ENCODE data around the gene BLMH. TPM values are rescaled to one million over a fixed set of nuclear protein-coding genes. Genes with fewer than 3 reads are reported as not detected.

The BLMH gene
- total RNA-seq, 4 donors from 2014 or later = 18.1 to 35.7 (median 28.1) TPM

GRCh38 chr17:30243568-30243967 lies 48.2 kb downstream of the BLMH start:
- Histone ChIP-seq H3K4me3 (no peak overlapping the region), H3K9me3 (no peaks in the 10 kb centered on the region), H3K4me1 (peaks cover 0 to 2% (median 0%) of the 10 kb centered on the region in 4 donors), H3K27ac (no peak overlapping the region), H3K27me3 (peaks cover 0 to 21% of the 10 kb centered on the region in 2 donors), H3K36me3 (peaks cover 0 to 29% (median 0%) of the 10 kb centered on the region in 3 donors)
- DNase-seq (ENCODE audit: low spot score in 2 of 2) = no peak
- TF ChIP-seq EP300 (IDR thresholded peaks at IDR 0.05) (no peak), CTCF (IDR thresholded peaks at IDR 0.05) (no peak), POLR2A (IDR thresholded peaks at IDR 0.05) (no peak)
- 87 to 91% methylated on average over 8 of the region's 8 CpGs for WGBS, 2 donors

GRCh38 chr17:30243002-30243401 lies 48.7 kb downstream of the BLMH start:
- Histone ChIP-seq H3K27ac (no peak overlapping the region), H3K36me3 (peaks cover 0 to 23% (median 0%) of the 10 kb centered on the region in 3 donors), H3K4me3 (no peak overlapping the region), H3K27me3 (peaks cover 0 to 26% of the 10 kb centered on the region in 2 donors), H3K9me3 (no peaks in the 10 kb centered on the region), H3K4me1 (peaks cover 0 to 8% (median 0%) of the 10 kb centered on the region in 4 donors)
- no peak for DNase-seq (ENCODE audit: low spot score in 2 of 2)
- TF ChIP-seq CTCF (IDR thresholded peaks at IDR 0.05) (no peak), EP300 (IDR thresholded peaks at IDR 0.05) (no peak), POLR2A (IDR thresholded peaks at IDR 0.05) (no peak)
- WGBS, 2 donors = 90 to 96% methylated on average over 4 of the region's 4 CpGs

- H3K4me3 ChIP-seq = no peak overlapping the region
- TF ChIP-seq POLR2A (IDR thresholded peaks at IDR 0.05) (no peak), CTCF (IDR thresholded peaks at IDR 0.05) (no peak), EP300 (IDR thresholded peaks at IDR 0.05) (no peak)
- no peak for DNase-seq (ENCODE audit: low spot score in 2 of 2)
- H3K9me3 ChIP-seq = no peaks in the 10 kb centered on the region
- H3K27me3 ChIP-seq = peaks cover 0 to 45% of the 10 kb centered on the region in 2 donors
- peaks cover 0 to 5% (median 0%) of the 10 kb centered on the region in 3 donors for H3K36me3 ChIP-seq
- H3K4me1 ChIP-seq = peaks cover 0 to 26% (median 15%) of the 10 kb centered on the region in 4 donors
- WGBS, 2 donors = 74 to 76% methylated on average over 6 of the region's 6 CpGs
- no peak overlapping the region for H3K27ac ChIP-seq
Measured at GRCh38 chr17:30241051-30241450, 50.7 kb downstream of the BLMH start.

DNA sequence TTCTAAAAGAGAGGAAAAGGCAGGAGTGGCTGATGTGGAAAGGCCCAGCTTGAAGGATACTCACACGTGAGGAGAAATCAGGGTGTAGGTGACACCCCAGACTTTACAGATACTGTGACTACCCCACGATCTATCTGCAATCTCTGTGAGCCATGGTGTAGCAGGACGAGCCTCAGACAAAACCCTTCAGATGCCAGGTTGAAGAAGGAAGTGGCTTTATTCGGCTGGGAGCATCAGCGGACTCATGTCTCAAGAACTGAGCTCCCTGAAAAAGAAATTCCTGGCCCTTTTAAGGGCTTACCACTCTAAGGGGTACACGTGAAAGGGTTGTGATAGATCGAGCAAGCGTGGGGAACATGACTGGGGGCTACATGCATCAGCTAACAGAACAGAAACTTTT lies 51.6 kb downstream of the BLMH start:
- peaks cover 0 to 52% of the 10 kb centered on the region in 2 donors for H3K27me3 ChIP-seq
- no peak overlapping the region for H3K4me3 ChIP-seq
- 84 to 90% methylated on average over 8 of the region's 8 CpGs for WGBS, 2 donors
- no peak for DNase-seq (ENCODE audit: low spot score in 2 of 2)
- H3K4me1 ChIP-seq = peaks cover 0 to 35% (median 24%) of the 10 kb centered on the region in 4 donors
- no peak overlapping the region for H3K27ac ChIP-seq
- H3K9me3 ChIP-seq = no peaks in the 10 kb centered on the region
- no peak for TF ChIP-seq CTCF (IDR thresholded peaks at IDR 0.05)
- no peak for TF ChIP-seq POLR2A (IDR thresholded peaks at IDR 0.05)
- TF ChIP-seq EP300 (IDR thresholded peaks at IDR 0.05) = no peak
- peaks cover 0 to 5% (median 0%) of the 10 kb centered on the region in 3 donors for H3K36me3 ChIP-seq

- no peaks in the 10 kb centered on the region for H3K9me3 ChIP-seq
- H3K4me1 ChIP-seq = peaks cover 0 to 41% (median 28%) of the 10 kb centered on the region in 4 donors
- no peak for TF ChIP-seq CTCF (IDR thresholded peaks at IDR 0.05)
- TF ChIP-seq POLR2A (IDR thresholded peaks at IDR 0.05) = no peak
- no peak for TF ChIP-seq EP300 (IDR thresholded peaks at IDR 0.05)
- DNase-seq (ENCODE audit: low spot score in 2 of 2) = no peak
- no peak overlapping the region for H3K4me3 ChIP-seq
- WGBS, 2 donors = 77 to 82% methylated on average over 5 of the region's 5 CpGs
- H3K36me3 ChIP-seq = peaks cover 0 to 5% (median 0%) of the 10 kb centered on the region in 3 donors
- H3K27me3 ChIP-seq = peaks cover 0 to 56% of the 10 kb centered on the region in 2 donors
- no peak overlapping the region for H3K27ac ChIP-seq
Measured at GRCh38 chr17:30239089-30239462, 52.7 kb downstream of the BLMH start.
